Measurements from ENCODE around the gene SCLT1.

The SCLT1 gene

DNA sequence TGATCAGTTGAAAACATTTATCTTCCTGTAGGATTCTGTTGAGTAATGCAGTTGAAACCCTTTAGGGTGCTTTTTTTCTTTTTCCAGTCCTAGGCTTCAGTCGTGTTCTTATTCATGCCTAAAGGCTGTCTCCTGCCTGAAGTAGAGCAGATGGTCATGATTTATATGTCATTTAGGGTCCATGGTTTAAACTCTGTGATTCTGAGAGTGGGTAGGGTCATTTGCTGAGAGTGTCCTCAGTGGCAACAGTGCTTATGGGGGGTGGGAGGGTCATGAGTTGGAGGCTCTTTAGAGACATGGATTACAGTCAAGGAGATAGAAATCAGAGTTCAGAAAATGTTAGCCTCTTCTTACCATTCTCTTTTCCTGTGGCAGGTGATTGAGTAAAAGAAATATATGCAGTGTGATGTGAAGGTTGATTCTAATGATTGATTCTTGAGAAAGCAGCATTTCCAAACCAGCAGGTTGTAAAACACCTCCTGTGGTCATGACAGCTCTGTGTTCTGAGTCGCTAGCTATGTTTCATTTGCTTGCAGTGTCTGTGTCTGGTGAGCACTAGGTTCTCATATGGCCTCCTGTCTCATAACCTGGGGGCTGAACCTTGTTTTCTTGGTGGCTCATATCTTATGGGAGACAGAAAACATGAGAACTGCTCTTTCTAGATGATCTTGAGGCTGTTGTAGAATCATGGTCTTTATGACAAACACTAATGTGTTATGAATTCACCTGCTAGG, 223.4 kb downstream of the SCLT1 start:
- DNase-seq (ENCODE audit: low spot score) = no peak

DNA sequence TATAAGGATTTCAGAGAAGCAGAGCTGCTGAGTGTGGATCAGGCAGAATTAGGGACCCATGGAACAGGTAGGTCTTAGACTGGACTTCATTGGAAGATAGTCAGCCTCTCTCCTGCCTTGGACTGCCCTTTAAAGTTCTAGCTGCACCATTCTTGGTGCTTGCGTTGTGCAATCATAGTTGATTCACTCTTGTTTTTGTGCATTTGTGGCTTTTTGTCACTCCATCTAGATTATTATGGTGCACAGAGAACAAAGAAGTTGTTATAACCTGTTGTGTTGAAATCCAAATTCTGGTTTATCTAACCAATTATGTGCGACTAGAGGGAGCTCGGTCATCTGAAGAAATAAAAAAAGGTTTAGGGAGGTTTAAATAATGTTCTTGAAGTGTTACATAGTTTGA, 224.6 kb downstream of the SCLT1 start:
- no peak for DNase-seq (ENCODE audit: low spot score)

DNA sequence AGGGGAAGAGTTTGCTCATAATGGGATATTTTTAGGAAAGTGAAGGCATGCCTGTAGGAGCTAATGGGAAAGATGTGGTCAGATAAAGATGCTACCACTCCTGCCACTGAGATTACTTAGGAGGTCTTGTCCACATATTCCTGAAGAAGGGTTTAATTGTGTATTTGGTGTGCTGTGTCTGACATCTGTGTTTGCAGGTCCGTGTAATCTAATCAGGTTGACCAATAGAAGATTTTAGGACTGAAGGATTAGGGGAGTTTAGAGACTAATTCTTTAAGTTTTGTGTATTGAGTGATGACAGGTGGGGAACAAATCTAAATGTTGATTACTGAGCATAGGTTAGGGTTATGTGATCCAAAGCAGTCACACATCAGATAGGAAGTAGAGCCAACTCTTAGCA, 226.6 kb downstream of the SCLT1 start:
- DNase-seq (ENCODE audit: low spot score) = no peak

DNA sequence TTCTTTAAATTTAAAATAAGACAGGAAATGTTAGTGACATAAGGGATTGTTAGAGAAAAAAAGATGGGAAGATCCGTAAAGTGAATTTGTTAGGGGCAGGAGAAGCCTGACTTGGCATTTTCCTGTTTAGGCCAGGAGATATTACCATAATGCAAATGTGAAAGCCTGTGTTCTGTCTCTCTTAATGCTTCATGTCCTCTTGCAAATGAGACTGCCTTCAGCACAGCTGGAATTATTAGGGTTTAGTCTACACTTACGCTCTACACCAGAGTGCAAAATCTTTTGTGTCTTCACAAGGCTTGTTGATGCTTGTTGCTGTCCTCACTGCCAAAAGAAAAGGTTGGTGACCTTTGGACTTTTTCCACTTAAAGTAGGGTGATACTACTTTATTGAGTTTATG, 227.1 kb downstream of the SCLT1 start:
- DNase-seq (ENCODE audit: low spot score) = no peak

DNA sequence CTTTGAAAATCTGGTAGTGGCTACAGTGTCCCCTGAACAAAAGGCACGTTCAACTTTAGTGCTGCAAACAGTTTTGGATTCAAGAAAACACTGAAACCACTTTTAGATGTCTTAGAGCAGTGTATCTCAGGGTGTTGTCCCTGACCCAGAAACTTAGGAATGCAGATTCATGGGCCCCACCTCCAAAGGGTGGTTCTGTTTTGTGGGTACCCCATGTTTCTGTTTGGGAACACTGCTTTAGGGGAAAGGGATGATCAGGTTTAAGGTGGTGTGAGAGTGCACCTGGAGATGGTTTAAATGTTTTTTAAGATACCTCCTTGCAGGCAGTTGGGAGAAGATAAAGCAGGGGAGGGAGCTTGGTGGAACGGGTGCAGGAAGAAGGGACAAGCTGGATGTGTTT, 228.2 kb downstream of the SCLT1 start:
- DNase-seq (ENCODE audit: low spot score) = no peak

DNA sequence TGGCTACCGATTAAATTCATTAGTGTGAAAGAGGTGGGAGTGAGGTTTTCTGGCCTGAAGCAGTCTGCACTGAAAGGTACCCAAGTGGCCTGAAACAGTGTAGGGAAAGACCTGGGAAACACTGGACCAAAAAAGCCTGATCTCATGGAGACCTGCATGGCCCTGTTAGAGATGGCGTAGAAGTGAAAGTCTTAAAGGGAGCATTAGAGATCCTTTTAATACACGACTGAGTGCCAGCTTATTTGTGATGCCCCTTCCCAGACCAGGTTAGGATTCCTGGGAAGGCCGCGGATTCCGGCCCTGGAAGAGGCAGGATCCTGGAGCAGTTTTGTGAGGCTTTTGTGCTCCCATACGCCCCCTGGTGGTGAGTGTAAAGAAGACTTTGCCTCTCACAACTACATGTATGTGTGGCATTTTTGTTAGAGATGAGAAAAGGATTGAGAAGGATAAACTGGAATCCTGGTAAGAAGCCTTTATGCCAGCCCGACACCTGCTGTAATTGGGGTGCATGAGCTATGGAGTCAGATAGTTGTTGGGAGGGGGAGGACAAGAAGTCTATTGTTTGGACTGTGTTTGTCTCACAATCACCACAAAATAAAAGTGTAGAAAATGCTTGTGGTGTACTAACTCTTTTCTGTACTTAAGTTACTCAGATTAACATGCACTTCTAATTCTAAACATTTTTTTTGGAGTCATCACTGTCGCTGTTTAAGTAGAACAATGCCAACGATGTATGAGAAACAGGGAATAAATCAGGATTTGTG, 229.8 kb downstream of the SCLT1 start:
- peak; percentile 80 for DNase-seq (ENCODE audit: low spot score)

DNA sequence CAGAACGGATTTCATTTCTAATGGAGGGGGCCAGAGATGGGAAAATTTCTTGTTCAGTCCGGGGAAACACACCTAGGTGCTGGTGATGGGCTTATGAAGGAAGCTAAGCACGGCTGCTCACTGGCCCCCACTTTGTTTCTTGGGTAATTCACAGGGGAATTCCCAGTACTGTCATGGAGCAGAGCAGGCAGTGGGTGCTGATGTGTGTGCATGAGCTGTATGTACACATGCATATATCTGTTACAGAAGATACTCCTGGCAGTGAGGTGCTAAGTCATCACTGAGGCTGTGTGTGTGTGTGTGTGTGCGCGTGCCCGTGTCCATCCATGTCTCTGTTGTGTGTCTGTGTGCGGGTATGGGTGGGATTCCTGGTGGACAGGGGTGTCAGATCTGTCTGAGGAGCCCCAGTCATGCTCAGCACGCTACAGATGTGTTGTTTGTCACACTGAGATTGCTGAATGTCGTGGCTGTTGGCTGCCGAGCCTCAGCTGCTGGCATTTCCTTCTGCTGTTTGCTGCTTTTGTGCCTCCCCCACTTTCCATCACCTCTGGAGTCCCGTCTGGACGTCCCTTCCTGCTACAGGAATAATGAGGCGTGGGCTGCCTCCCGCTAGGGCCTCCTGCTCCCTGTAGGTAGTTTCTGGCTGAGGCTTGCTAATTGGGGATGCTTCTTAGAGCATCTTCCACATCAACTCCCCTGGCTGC, 230.6 kb downstream of the SCLT1 start:
- DNase-seq (ENCODE audit: low spot score) = no peak

DNA sequence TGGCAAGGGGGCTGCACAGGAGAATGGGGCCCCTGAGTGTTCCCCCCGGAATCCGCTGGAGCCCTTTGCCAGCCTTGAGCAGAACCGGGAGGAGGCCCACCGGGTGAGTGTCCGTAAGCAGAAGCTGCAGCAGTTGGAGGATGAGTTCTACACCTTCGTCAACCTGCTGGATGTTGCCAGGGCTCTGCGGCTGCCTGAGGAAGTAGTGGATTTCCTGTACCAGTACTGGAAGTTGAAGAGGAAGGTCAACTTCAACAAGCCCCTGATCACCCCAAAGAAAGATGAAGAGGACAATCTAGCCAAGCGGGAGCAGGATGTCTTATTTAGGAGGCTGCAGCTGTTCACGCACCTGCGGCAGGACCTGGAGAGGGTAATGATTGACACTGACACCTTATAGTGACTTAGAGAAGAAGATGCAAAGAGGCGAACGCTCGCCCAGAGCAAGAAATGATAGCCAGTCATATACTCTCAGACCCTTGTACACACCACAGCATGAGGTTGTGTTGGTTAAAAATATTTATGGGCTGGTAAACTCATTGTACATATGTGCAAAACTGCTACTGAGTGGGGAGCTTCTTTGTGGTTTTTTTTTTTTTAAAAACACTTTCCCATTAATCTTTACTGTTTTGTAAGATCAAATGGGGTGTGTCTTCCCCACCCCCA, 231.4 kb downstream of the SCLT1 start:
- no peak for DNase-seq (ENCODE audit: low spot score)

DNA sequence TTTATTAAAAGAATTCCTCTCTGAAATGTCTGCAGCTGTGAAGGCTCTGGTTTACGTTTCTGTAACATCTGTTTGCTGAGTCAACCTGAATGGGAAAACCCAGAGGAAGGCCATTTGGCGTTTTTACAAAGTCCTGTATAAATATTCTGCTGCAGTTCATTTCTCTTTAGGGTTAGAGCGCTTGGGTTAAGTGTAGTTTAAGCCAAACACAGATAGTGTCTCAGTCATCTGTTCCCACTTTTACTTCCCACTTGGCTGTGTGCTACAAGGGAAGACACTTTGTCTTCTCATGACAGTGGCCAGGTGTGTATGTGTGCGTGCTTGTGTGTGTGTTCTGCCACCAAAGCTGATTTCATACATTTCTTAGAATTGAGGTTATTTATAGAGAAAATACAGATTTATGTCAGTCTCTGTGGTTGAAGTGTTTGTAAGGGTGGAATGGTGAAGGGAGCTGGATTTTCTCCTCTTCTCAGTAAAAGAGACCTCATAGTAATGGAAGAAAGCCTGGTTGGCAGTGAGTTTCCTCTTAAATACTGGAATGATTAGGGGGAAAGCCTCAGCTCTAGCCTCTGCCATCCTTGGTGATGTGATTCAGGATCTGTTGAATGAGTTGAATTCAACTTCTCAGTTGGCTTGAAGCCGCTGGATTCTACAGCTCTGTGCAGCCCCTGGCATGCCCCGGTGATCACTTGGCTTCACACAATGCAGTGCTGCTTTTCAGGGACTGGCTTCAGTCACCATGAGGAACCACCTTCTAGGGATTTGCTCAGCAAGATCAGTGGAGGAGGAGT, 233.3 kb downstream of the SCLT1 start:
- DNase-seq (ENCODE audit: low spot score) = peak; percentile 71

DNA sequence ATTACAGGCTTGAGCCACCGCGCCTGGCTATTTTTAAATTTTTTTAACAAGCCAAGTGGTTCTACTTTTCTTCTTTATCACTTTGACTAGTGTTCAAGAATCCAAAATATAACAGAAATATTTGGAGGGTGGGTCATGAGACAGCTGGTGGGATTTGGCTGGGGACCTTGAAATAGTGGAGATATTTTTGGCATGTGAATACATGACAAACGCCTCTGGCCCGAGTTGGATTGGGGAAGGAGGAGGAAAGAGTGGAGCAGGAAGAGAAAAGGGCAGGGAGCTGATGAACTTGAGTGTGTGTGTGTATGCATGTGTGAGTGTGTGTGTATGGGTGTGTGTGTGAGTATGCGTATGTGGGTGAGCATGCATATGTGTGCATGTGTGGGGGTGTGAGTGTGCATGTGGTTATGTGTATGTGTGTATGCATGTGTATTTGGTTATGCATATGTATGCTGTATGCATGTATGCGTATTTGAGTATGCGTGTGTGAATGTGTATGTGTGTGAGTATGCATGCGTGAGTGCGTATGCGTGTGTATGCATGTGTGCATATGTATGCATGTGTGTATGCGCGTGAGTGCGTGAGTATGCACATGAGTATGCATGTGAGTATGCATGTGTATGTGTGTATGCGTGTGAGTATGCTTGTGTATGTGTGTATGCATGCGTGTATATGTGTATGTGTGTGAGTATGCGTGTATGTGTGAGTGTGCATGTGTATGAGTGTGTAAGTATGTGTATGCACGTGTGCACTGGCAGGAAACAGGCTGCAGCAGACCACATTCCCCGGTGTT, 234.3 kb downstream of the SCLT1 start:
- DNase-seq (ENCODE audit: low spot score) = peak; percentile 63

DNA sequence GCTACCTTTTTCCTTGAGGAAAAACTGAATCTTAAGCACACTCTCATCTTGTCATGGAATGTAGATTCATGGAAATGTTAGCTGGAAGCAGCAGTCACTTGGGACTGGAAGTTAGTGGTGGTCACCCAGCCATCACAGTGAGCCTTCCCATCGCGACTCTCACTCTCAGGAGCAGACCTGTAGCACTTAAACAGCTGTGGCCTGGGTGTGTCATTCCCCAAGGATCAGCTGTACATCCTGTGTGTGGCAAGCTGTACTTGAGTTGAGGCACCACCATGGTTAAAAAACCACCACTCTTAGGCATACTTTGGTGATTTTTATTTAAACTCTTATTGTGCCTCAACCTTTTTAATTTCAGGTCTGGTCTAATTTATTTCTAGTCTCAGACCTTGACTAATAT, 237.1 kb downstream of the SCLT1 start:
- DNase-seq (ENCODE audit: low spot score) = no peak

DNA sequence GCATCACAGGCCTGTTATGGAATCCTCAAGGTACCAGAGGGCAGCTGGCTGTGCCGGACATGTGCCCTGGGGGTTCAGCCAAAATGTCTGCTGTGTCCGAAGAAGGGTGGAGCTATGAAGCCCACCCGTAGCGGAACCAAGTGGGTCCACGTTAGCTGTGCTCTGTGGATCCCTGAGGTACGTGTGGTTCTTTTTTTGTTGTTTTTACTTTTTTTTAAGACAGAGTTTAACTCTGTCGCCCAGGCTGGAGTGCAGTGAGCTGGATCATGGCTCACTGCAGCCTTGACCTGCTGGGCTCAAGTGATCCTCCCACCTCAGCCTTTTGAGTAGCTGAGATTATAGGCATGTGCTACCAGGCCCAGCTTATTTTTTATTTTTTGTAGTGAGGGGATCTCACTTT, 237.7 kb downstream of the SCLT1 start:
- DNase-seq (ENCODE audit: low spot score) = no peak

DNA sequence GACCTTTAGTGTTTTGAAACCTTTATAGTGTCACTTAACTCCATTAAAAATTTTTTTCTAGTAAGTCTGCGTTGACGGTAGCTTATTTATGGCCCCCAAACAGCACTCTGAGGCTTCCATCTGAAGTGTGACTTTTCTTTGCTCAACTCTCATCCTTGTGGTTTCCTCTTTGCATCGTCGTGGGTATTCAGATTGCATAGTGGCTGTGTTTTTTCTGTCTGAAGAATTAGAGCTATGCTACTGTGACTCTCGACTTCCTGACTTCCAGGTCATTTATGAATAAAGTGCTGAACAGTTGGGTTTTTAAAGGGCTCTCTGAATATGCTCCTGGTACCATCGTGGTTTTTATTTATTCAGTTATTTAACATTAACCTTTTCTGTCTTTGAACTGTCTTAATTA, 238.9 kb downstream of the SCLT1 start:
- DNase-seq (ENCODE audit: low spot score) = peak; percentile 32

DNA sequence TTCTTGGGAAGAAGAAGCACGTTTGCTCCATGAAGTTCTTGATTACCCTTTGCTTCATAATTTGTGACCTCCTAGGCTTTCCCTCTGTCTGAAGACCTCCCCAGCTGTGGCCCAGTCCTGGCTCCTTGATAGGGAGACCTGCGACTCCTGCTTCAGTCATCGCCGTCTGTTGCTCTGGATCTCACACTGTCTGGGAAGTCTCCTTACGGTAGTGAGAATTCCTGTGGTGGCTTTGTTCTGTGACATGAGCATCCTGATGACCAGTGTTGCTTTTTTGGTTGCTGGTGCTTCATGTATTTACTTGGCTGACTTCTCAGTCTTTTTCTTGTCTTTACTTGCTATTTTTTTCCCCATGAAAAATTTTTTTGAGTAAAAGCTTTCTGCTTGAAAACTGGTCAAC, 239.6 kb downstream of the SCLT1 start:
- peak; percentile 15 for DNase-seq (ENCODE audit: low spot score)

DNA sequence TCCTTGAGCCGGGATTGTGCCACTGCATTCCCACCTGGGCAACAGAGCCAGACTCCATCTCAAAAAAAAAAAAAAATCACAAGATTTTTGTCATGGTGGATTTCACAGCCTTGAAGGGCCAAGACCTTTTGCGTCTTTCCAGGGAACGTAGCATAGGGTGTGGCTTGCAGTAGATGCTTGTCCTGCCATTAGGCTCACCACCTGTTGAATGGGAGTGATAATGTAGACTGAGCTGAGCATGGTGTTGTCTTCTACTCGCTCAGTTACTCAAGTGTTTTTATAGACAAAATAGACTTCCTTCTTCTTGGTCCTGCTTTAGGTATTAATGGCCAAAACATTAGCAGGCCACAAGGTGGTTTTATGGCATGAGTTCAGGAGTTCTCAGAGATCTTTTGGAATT, 243.1 kb downstream of the SCLT1 start:
- no peak for DNase-seq (ENCODE audit: low spot score)

DNA sequence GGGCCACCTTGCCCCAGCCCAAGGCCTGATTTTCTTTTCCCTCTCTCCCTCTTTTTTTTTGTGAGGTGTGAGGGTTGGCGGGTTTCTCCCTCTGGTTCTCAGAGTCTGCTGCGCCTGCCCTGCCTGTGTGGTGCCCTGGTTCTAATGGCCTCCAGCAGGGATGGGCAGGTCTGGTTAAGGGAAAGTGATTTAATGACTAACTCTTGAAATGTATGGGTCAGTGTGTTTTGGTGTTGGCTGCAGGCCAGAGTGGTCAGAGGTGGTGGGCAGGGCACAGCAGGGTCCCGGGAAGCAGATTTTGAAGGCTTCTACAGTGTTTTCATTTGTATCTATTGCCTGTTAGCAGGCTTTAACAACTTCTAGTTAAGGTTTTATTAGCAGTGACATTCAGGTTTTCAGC, 244.9 kb downstream of the SCLT1 start:
- DNase-seq (ENCODE audit: low spot score) = no peak

DNA sequence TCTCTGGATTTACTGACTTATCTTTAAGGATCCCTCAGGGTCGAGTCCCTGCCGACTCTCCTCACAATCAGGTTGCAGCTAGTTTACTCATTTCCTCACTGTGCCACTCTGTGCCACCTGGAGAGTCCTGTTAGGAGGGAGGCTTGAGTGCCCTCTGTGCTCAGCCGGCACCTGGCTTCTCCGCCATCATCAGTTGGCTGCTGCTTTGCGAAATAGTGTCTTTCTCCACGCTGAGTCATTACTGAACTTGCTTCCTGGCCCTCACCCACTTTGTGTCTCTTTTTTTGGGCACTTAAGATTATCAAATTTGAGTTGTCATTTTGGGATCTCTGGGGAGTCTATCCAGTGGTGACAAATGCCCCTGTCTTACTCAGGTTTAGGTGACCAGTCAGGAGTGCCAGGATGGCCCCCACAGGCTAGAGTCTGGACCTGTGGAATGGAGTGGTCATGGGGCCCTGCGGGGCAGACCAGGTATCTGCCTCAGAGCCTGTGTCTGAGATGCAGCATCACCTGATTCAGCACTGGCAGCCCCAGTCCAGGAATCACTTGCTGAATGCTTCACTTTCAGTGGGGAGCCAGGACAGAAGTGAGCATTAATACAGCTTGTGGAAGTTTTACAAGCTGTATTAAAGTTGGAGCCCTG, 246.1 kb downstream of the SCLT1 start:
- no peak for DNase-seq (ENCODE audit: low spot score)

DNA sequence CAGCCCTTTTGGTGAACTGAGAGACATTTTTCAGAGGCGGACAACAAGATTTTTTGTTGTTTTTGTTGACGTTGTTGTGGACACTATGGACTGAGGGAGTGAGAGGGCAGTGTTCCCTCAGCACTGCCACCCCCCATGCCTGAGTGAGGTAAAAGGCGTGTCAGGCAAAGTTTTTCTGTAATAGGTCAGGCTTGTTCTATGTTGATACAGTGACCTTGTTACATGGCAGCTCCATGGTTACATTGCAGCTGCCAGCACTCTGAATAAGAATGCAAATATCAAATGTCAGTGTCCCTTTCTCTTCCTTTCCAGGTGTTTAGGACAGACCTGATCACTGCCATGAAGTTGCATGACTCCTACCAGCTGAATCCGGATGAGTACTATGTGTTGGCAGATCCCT, 247.3 kb downstream of the SCLT1 start:
- DNase-seq (ENCODE audit: low spot score) = no peak

DNA sequence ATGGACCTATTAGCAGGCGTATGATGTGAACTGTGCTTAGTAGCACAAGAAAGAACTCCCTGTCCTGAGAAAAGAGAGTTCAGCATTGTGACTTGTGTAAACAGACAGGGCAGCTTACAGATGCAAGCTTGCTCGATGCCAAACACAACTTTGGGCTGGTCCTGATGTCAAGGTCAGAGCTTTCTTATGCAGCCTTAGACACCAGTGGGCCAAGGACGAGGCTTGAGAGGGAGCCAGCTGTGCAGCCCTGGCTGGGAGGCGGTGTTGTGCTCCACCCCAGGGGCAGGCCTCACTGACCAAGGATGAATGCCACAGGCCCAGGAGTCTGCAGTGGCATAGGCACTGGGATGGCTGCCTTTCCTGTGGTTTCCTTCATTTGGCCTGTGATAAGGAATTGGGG, 248.4 kb downstream of the SCLT1 start:
- DNase-seq (ENCODE audit: low spot score) = no peak

DNA sequence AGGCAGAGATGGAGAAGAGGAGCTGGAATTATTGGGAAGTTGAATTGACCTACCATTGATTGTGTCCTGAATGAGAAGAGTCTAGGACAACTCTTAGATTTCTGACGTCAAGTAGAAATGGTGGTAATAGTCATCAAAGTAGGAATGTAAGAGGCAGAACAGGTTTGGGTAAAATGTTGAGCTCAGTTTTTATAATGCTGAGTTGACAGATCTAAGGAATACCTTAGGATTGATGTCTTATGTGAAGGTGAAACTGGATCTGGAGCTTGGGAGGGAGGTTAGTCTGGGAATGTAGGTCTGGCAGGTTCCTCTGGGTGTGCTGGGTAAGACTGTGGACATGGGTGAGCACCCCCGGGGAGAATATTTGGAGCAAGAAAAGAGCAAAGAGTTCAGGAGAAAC, 251.9 kb downstream of the SCLT1 start:
- no peak for DNase-seq (ENCODE audit: low spot score)
